Measurements from ENCODE around the gene ATP2C2.

GRCh38 chr16:84446596-84447392 lies 78.5 kb downstream of the ATP2C2 start:
- TF ChIP-seq ELF1 (IDR thresholded peaks at IDR 0.05) = no peak
- no peak for TF ChIP-seq CTCF (IDR thresholded peaks at IDR 0.05)
- TF ChIP-seq, protein P1, sequence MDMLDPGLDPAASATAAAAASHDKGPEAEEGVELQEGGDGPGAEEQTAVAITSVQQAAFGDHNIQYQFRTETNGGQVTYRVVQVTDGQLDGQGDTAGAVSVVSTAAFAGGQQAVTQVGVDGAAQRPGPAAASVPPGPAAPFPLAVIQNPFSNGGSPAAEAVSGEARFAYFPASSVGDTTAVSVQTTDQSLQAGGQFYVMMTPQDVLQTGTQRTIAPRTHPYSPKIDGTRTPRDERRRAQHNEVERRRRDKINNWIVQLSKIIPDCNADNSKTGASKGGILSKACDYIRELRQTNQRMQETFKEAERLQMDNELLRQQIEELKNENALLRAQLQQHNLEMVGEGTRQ (IDR thresholded peaks at IDR 0.05; ENCODE audit: borderline replicate concordance, low read depth, low read length) = no peak
- TF ChIP-seq RFX5 (IDR thresholded peaks at IDR 0.05; ENCODE audit: low read length) = no peak
- TF ChIP-seq EZH2phosphoT487 (IDR thresholded peaks at IDR 0.05; ENCODE audit: borderline replicate concordance, low read depth) = no peak

All from SK-N-SH (cell line).